RPMI7951 (cell line): ENCODE results near the gene C1orf185. TPM values are rescaled to one million over a fixed set of nuclear protein-coding genes. Genes with fewer than 3 reads are reported as not detected.
"Not testable (repeated sequence)": the region's sequence is repeated elsewhere in the genome, so short reads cannot be mapped to it uniquely, and the experiment has no call there.

ENCODE experiments used
- DNase-seq: peaks from one replicate; pipeline ENCODE4 v3.0.0-alpha.2; 2012; ENCODE audit warnings: low read depth
- total RNA-seq: library from RNA; depleted of rRNA; stranded (reverse); fragments of >200 nt; shearing (Covaris generic); gene quantifications from 2 replicates; pipeline ENCODE4 v1.2.3, GENCODE V29; 2014

C1orf185 gene
- total RNA-seq, 1 experiment from 2014 or later: not detected

GRCh38 chr1:51137696-51138095 lies 35.7 kb downstream of the C1orf185 start:
- DNase-seq: not testable (repeated sequence)

DNA sequence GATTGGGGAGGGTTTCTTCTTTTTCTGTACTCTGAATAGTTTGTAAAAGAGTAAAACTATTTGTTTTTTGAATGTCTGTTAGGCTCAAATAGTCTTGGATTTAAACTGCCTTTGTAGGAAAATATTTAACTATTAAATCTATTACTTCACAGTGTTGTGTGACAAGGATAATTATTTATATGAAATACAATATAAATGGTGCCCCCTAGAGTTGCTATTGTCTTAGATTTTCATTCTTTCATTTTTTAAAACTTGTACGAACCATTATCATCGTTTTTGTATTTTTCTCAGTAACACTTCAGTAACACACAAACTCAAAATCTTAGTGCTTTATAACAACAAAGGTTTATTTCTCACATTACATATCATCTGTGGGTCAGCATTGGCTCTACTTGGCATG lies 37.4 kb downstream of the C1orf185 start:
- no peak for DNase-seq

DNA sequence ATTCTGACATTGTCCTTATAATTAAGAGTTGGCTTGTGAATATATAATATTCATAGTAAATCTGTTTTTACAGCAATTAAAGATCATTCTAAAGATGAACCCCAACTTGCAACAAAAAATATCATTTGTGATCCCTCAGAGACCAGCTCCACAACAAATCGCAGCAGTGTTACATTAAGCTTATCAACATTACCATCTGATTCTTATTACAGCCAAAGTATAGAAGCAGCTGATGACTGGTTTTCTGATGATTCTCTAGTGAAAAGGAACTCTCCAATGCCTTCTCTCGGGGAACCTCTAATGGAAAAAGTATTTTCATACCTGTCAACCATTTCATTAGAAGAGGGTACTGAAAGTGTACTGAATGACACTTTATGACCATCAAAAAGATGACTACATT lies 45.4 kb downstream of the C1orf185 start:
- no peak for DNase-seq

GRCh38 chr1:51154776-51155175 lies 52.7 kb downstream of the C1orf185 start:
- DNase-seq: no peak

- DNase-seq: no peak
These were observed 54.7 kb downstream of the C1orf185 start for GRCh38 chr1:51156752-51157151.

DNA sequence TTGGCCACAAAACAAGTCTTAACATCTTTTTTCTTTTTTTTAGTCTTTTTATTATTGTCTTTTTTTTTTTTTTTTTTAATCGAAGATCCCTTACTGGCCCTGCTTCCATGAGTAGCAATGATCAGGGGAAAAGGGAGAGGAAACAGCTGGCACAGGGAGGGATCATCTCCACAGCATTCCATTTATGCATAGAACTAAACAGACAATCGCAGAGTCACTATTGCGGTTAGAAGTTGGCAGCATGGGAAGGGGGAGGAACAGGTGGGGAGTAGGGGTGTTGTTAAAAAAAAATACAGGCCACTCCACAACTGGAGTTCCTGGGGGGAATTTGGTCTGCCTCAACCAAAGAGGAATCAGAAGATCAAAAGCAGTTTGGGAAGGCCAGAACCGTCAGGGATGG lies 55.4 kb downstream of the C1orf185 start:
- DNase-seq: peak; percentile 25

DNA sequence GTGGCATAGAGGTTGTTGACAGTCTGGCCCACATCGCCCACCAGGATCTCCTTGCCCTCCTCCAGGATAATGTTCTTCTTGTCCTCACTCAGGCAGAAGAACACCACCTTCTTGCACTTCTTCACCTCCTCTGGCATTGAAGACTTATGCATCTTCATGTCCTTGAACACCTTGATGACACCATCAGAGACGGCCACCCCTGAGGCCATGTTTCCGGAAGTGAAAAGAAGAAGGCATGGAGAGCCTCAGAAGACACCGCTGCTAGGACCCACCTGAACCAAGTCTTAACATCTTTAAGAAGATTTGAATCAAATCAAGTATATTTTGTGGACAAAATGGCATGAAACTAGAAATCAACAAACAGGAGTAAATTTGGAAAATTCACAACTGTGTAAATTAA lies 56.2 kb downstream of the C1orf185 start:
- no peak for DNase-seq

- DNase-seq: not testable (repeated sequence)
These were observed 60.5 kb downstream of the C1orf185 start for GRCh38 chr1:51162560-51162959.

DNA sequence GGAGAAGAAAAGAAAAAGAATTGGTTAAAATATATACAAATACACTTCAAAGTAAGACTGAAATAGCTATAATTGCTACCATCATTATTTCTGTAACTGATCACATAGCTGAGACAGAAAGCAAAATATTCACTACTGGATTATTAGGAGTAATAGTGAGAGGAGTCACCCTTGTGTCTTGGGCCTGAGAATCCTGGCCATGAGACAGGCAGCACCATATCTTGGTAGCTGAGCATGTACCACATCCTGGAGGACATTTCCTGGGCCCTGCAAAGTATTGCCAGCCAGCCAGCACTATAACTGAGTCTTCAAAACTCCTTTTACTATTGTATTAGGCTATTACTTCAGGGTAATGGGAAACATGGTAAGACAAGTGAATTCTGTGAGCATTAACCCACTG lies 63.5 kb downstream of the C1orf185 start:
- DNase-seq: no peak

DNA sequence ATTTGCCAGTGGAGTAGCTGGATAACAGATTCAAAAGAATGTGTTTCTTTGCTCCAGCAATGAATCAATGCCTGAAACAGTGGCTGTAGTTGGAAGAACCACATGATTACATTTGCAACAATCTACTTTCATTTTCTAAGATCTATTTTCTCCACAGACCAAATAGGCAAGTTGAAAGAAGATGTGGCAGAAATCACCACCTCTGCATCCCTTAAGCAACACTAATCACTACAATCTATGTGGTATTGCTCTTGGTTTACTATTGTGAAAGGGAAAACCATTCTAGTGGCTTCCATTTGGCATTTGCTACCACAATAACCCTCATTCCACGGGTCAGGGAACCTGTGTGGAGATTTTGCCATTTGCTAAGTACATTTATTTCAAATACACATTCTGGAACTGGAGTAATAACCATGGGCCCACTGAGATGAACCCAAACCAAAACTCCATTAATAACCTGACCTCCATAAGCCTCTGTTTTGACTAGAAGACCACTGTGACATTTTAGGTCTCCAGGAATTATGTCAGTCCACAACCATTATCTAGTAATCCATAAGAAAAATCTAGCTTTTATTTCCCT lies 66.3 kb downstream of the C1orf185 start:
- DNase-seq: peak; percentile 23

- DNase-seq: no peak
These were observed 66.9 kb downstream of the C1orf185 start for GRCh38 chr1:51168936-51169335.

DNA sequence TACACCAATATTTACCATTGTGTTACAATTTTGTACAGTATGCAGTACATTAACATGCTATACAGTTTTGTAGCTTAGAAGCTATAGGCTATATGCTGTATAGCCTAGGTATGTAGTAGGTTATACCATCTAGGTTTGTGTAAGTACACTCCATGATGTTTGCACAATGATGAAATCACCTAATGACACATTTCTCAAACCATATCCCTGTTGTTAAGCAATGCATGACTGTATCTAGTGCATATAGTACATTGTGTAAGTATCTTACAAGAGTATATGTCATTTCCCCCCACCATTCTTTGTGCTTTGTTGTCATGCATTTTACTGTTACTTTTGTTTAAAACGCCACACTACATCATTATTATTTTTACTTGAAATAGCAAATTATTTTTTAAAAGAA lies 68.3 kb downstream of the C1orf185 start:
- DNase-seq: no peak

DNA sequence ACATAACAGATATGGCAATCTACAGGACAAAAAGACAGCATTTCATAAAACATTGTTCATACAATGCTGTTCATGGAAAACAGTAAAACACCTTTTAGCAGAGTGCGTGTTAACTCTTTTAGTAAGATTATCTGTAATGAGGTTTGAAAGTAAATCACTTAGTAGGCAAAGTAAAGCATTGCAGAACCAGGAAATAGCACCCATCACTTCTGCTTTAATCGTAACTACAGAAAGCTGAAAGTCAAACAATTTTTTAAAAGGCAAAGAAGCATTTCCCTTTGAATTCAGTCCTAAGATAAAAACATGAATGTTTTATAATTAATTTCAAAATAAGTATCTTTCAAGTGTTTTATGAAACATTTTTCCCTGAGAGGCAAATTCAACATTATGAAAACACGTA lies 70.8 kb downstream of the C1orf185 start:
- no peak for DNase-seq

GRCh38 chr1:51175278-51175677 lies 73.2 kb downstream of the C1orf185 start:
- no peak for DNase-seq

GRCh38 chr1:51177988-51178387 lies 76.0 kb downstream of the C1orf185 start:
- DNase-seq: not testable (repeated sequence)

DNA sequence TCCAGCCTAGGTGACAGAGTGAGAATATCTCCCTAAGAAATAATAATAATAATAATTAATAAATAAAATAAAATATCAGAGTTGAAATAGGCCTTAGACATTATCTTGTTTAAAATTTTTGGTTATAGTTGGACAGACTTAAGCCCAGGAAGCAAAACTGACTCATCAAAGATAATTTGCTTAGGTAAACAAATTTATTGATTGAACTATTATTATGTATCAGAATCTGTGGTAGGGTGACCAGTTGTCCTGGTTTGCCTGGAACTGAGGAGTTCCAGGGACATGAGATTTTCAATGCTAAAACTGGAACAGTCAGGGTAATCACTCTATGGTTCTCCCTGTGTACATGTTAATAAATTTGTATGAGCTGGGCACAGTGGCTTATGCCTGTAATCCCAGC lies 86.2 kb downstream of the C1orf185 start:
- DNase-seq: no peak

DNA sequence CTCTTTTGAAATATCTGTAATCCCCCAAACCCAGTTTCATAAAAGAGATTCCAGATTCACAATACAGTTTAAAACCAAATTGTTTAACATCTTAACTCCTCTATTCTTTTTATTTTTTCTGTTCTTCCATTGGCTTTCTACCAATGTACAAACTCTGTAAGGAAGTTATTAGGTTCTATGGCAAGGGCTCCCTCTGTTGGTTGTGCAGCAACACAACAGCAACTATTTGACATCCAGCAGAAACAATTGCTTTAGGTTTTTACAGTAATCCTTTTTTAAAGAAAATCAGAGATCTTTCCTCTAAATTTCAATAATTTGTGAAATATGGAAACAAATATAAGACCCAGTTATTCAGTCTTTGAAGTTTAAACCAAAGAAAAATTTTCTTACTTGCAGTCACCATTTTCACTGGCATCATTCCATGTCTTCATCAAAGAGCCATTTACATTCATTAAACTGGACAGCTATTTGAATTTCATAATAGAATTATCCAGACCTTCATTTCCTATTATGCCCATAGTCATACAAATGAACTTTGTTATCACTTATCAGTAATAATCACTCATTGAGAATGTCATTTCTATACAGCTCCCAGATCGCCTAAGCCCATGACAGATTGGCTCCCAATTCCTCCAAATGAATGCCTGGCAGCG lies 87.5 kb downstream of the C1orf185 start:
- DNase-seq: peak; percentile 63

- DNase-seq: no peak
These were observed 88.9 kb downstream of the C1orf185 start for GRCh38 chr1:51190961-51191360.

GRCh38 chr1:51192213-51192843 lies 90.3 kb downstream of the C1orf185 start:
- DNase-seq: peak; percentile 67

DNA sequence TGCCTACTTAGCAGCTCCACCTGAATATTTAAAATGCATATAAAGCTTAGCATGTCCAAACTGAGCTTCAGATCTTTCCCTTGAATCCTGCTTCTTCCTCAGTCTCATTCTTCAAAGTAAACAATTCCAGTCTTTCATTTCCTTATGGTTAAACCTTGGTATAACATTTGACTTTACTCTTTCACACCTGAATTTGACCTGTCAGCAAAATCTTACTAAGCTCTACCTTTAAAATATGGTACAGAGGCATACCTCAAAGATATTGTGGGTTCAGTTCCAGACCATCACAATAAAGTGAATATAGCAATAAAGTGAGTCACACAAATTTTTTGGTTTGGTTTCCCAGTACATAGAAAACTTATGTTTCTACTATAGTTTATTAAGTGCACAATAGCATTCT lies 91.5 kb downstream of the C1orf185 start:
- DNase-seq: no peak
